ENCODE measurements around the gene MAP2K5. TPM values are rescaled to one million over a fixed set of nuclear protein-coding genes. Genes with fewer than 3 reads are reported as not detected.

The MAP2K5 gene
- total RNA-seq, 4 donors from 2014 or later = 7.7 to 15.1 (median 12.0) TPM

DNA sequence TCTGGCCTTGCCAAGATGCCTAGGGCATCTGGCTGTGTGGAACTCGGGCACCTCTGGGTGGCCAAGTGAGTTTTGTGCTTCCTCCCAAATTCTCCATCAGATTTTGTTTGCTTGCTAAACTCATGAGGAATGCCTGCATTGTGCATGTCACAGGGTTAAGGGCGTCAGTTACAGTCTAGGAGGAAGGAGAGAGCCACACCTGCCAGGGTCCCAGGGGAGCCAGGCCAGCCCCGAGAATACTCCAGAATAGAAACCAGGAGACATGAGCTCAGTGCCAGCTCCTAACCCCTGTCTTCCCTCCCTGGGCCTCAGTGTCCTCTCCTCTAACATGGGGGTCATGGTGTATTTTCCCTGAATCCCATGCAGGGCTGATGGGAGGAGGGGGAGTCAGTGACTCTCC lies 260.8 kb downstream of the MAP2K5 start:
- WGBS, 2 donors (ENCODE audit: low coverage in 1 of 2) = 86% methylated on average over 1 of the region's 3 CpGs; no CpG with 5 or more reads in 1 of the 2 donors
- Histone ChIP-seq H3K4me1 (no peaks in the 10 kb centered on the region), H3K4me3 (no peak overlapping the region), H3K9me3 (no peaks in the 10 kb centered on the region), H3K27me3 (no peaks in the 10 kb centered on the region), H3K36me3 (peaks cover 0 to 79% of the 10 kb centered on the region in 2 donors), H3K27ac (no peak overlapping the region)
- TF ChIP-seq POLR2A (IDR thresholded peaks at IDR 0.05) (no peak), EP300 (IDR thresholded peaks at IDR 0.05) (no peak), POLR2AphosphoS5 (IDR thresholded peaks at IDR 0.05) (no peak)
- TF ChIP-seq, protein P1, sequence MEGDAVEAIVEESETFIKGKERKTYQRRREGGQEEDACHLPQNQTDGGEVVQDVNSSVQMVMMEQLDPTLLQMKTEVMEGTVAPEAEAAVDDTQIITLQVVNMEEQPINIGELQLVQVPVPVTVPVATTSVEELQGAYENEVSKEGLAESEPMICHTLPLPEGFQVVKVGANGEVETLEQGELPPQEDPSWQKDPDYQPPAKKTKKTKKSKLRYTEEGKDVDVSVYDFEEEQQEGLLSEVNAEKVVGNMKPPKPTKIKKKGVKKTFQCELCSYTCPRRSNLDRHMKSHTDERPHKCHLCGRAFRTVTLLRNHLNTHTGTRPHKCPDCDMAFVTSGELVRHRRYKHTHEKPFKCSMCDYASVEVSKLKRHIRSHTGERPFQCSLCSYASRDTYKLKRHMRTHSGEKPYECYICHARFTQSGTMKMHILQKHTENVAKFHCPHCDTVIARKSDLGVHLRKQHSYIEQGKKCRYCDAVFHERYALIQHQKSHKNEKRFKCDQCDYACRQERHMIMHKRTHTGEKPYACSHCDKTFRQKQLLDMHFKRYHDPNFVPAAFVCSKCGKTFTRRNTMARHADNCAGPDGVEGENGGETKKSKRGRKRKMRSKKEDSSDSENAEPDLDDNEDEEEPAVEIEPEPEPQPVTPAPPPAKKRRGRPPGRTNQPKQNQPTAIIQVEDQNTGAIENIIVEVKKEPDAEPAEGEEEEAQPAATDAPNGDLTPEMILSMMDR (IDR thresholded peaks at IDR 0.05) = no peak
- ATAC-seq = no peak

DNA sequence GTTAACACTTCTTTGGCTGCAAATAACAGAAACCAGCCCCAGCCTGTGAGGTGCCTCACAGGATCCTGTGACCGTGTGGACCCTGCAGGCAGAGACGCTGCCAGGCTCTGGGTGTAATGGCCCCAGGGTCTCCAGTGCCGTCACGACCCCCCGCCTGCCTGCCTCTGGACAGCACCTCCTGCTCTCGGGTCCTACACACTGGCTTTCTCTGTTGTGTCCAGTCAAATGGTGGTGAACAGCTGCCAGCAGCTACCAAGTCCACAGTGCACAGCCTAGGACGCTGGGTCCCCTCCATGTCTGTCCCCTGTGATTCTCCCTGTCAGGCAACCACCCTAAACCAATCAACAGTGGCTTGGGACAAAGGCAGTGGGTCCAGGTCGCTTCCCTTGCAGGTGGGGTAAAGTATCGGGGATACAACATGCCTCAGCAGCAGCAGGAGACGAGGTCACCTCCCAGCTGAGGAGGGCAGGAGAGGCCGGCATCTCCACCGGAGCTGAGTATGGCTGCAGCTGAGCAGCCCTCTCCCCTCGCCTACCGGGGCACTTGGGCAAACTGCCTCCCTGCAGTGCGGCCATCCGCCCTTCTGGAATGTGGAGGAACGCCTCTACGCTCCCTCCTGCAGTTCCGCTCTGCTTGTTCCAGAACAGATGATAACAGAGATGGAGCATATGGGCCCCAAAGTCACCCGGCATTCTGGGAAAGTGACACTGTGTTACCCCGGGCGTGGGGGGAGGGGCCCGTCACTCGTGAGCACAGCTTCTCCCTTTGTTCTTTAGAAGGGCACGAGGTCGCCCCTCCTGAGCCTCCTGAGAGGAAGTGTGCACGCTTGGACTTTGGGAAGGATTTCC lies 261.7 kb downstream of the MAP2K5 start:
- no peak overlapping the region for H3K4me3 ChIP-seq
- ATAC-seq = no peak
- H3K36me3 ChIP-seq = peaks cover 0 to 80% of the 10 kb centered on the region in 2 donors
- H3K4me1 ChIP-seq = no peaks in the 10 kb centered on the region
- no peak overlapping the region for H3K27ac ChIP-seq
- TF ChIP-seq POLR2AphosphoS5 (IDR thresholded peaks at IDR 0.05) (no peak), POLR2A (IDR thresholded peaks at IDR 0.05) (no peak), EP300 (IDR thresholded peaks at IDR 0.05) (no peak)
- TF ChIP-seq, protein P1 (IDR thresholded peaks at IDR 0.05) = no peak
- no peaks in the 10 kb centered on the region for H3K9me3 ChIP-seq
- no peaks in the 10 kb centered on the region for H3K27me3 ChIP-seq
- 51% methylated on average over 3 of the region's 27 CpGs; no CpG with 5 or more reads in 1 of the 2 donors for WGBS, 2 donors (ENCODE audit: low coverage in 1 of 2)

DNA sequence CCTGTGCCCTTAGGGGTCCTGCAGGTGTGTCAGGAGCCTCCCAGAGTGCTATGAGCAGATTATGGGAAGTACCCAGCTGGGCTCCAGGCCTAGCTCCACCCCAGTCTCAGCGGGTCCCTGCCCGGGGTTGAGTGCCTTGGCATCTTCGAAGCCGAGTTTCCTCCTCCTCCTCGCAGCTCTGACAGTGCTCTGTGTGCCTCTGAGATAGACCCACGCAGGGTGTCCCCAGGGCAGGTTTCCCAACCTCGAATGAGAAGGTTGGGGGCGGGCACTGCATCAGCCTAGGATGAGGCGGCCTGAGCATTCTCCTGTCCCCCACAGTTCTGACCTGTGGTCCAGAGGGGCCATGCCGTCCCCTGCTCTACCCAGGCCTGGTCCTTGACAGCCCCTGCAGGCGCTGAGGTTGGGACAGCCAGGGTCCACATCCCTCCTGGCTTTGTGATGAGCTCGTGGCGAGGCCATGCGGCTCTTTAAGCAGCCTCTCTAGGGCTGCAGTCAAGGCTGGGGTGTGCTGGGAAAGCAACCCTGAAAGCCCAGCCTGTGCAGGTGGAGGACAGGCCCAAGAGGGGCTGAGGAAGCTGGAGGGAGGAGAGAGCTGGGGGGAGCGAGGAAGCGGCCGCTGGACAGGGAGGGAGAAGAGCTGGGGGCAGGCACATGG lies 262.6 kb downstream of the MAP2K5 start:
- Histone ChIP-seq H3K4me1 (no peaks in the 10 kb centered on the region), H3K36me3 (peaks cover 0 to 83% of the 10 kb centered on the region in 2 donors), H3K27ac (no peak overlapping the region), H3K4me3 (no peak overlapping the region), H3K27me3 (no peaks in the 10 kb centered on the region), H3K9me3 (no peaks in the 10 kb centered on the region)
- WGBS, 2 donors (ENCODE audit: low coverage in 1 of 2) = 100% methylated on average over 2 of the region's 17 CpGs; no CpG with 5 or more reads in 1 of the 2 donors
- TF ChIP-seq, protein P1 (IDR thresholded peaks at IDR 0.05) = no peak
- TF ChIP-seq POLR2A (IDR thresholded peaks at IDR 0.05) (no peak), POLR2AphosphoS5 (IDR thresholded peaks at IDR 0.05) (no peak), EP300 (IDR thresholded peaks at IDR 0.05) (no peak)
- no peak for ATAC-seq

DNA sequence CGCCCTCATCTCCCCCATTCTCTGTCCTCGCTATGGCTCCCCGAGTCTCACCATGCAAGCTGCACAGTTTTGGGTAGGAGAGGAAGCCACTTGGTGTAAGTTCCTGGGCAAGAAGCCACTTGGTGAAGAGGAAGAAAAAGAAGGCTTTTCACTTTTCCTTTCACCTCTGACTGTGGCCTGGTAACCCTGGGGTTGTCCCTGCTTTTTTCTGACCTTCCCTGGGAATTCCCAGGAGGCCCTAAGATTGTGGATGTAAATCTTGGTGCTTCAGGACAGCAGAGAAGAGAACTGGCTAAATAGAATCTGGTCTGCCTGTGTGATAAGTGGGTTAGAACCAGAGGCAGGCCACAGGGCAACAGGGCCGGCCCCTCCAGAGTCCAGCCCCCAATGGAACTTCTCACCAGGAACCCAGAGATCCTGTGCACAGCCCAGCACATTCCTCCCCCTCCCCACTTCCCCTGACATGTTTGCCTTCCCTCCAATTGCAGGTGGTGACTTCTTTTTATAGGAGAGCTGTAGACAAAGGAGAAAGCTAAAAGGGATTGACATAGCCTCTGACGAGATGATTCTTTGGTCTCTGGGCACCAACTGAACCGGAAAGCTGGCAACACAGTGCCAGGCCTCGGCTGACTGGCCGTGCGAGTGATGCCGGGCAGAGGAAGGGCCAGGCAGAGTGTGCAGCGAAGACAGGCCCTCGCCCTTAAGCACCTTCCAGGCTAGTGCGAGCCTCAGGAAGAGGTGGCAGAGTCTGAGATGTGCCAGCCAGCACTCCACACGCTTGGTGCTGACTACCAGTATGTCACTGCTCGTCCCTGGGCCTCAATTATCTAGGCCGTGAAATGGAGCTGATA lies 263.4 kb downstream of the MAP2K5 start:
- peaks cover 0 to 81% of the 10 kb centered on the region in 2 donors for H3K36me3 ChIP-seq
- no peak for TF ChIP-seq POLR2A (IDR thresholded peaks at IDR 0.05)
- no peak overlapping the region for H3K27ac ChIP-seq
- H3K4me1 ChIP-seq = no peaks in the 10 kb centered on the region
- WGBS, 2 donors (ENCODE audit: low coverage in 1 of 2) = 87 to 91% methylated on average over 3 to 12 of the region's 16 CpGs
- no peaks in the 10 kb centered on the region for H3K9me3 ChIP-seq
- H3K27me3 ChIP-seq = peaks cover 2% of the 10 kb centered on the region
- no peak for ATAC-seq
- no peak overlapping the region for H3K4me3 ChIP-seq

DNA sequence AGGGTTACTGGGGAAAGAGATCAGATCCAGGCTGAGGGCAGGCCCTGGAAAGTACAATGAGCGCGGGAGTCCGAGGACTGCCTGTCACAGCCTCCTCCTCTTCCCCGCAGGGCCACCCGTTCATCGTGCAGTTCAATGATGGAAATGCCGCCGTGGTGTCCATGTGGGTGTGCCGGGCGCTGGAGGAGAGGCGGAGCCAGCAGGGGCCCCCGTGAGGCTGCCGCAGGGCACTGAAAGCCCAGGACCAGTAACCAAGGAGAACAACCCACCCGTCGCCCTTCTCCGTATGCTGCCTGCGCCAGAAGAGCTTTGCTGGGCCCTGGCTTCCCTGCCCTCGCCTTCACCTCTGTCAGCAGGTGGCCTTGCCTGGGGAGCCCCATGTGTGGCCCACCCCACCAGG lies 264.0 kb downstream of the MAP2K5 start:
- TF ChIP-seq, protein P1 (IDR thresholded peaks at IDR 0.05) = no peak
- TF ChIP-seq POLR2A (IDR thresholded peaks at IDR 0.05) (no peak), EP300 (IDR thresholded peaks at IDR 0.05) (no peak), POLR2AphosphoS5 (IDR thresholded peaks at IDR 0.05) (no peak)
- ATAC-seq = no peak
- 97 to 100% methylated on average over 1 to 5 of the region's 18 CpGs for WGBS, 2 donors (ENCODE audit: low coverage in 1 of 2)
- Histone ChIP-seq H3K36me3 (peaks cover 0 to 77% of the 10 kb centered on the region in 2 donors), H3K4me3 (no peak overlapping the region), H3K9me3 (no peaks in the 10 kb centered on the region), H3K27ac (no peak overlapping the region), H3K27me3 (peaks cover 8% of the 10 kb centered on the region), H3K4me1 (no peaks in the 10 kb centered on the region)
